Measurements from ENCODE around the gene GRHPR. TPM values are rescaled to one million over a fixed set of nuclear protein-coding genes. Genes with fewer than 3 reads are reported as not detected.

Gene GRHPR
- total and polyA plus RNA-seq, 4 experiments from 2014 or later = 57.2 to 106 (median 63.2) TPM

DNA sequence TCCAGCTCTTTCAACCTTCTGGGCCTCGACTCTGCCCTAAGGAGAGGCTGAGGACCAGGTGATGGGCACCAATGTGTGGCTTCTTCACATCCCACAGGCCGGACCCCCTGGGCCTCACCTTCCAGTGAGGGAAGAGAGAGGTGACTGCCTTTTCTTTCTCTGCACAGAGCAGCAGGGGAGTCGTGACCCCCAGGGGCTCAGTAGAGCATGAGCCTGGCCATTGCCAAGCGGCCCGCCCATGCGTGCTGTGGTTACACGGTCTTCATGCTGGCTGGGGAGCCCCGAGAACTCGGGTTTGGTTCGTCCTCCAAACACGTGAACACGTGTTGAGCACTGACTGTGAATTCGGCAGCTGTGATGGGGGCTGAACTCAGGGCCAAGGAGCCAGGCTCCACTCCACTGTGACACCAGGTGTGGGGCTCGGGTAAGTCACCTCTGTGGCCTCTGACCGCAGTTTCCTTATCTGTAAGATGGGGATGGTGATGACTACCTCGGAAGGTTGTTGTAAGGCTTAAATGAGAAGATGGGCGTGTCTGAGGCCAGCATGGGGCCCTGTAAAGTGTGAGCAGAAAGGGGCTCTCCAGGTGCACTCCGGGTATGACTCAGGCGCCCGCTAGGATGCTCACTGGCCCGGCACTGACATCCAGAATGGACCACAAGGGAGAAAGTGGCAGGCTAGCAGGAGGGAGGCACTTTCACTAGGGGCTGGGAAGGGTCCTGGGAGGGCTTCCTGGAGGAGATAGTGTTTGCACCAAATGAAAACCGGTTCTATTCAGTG is 13.4 kb upstream of the GRHPR start:
- Mint-ChIP-seq H3K36me3 (no peaks in the 10 kb centered on the region), H3K4me3 (peak overlapping the region; percentile 4 to 79 (median 57)), H3K4me1 (peaks cover 16 to 31% (median 22%) of the 10 kb centered on the region in 4 donors), H3K27ac (peak overlapping the region; percentile 66 to 91 (median 84)), H3K9me3 (no peaks in the 10 kb centered on the region), H3K27me3 (no peaks in the 10 kb centered on the region)
- Histone ChIP-seq H3K27me3 (ENCODE audit: insufficient read depth, low read length) (no peaks in the 10 kb centered on the region), H3K4me1 (ENCODE audit: insufficient read depth, low read length) (peaks cover 20% of the 10 kb centered on the region), H3K36me3 (ENCODE audit: insufficient read depth, low read length) (no peaks in the 10 kb centered on the region), H3K9me3 (ENCODE audit: control insufficient read depth in 1 of 2, low read length in 2 of 2) (no peaks in the 10 kb centered on the region), H3K27ac (ENCODE audit: low read depth, low read length) (peak overlapping the region; percentile 33), H3K4me3 (ENCODE audit: low read length in 2 of 2) (no peak overlapping the region)
- intact Hi-C loops (cut with micrococcal nuclease) = no loop called here
- ChIA-PET CTCF (ENCODE audit: partially characterized antibody) (no interaction called here), POLR2A (ENCODE audit: partially characterized antibody) (interaction anchor here (1.8 kb wide), 1 partner anchor 16 kb away, joined by 3 read pairs; no protein-coding TSS in a partner anchor)
- peak; percentile 71 to 94 (median 76) for DNase-seq

DNA sequence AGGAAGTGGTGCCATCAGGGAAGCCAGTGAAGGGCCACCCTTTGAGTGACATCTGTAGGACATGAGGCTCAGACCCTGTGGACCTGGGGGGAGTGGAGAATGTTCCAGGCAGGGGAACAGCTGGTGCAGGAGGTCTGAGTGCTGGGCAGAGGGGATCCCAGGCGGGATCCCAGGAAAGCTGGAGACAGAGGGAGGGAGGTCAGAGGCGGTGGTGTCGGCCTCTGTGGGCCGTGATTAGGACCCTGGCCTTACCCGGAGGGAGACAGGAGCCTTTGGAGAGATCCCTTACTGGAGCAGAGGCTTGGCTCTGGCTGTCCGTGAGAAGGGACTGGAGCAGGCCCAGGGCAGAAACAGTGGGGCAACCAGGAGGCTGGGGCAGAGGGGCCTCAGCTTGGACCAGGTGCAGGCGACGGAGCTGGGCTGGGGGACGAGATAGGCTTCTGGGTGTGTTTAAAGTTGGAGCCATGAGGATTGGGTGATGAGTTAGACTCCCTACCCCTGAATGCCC is 12.1 kb upstream of the GRHPR start:
- no peak overlapping the region for H3K4me3 ChIP-seq (ENCODE audit: low read length in 2 of 2)
- intact Hi-C loops (cut with micrococcal nuclease) = no loop called here

DNA sequence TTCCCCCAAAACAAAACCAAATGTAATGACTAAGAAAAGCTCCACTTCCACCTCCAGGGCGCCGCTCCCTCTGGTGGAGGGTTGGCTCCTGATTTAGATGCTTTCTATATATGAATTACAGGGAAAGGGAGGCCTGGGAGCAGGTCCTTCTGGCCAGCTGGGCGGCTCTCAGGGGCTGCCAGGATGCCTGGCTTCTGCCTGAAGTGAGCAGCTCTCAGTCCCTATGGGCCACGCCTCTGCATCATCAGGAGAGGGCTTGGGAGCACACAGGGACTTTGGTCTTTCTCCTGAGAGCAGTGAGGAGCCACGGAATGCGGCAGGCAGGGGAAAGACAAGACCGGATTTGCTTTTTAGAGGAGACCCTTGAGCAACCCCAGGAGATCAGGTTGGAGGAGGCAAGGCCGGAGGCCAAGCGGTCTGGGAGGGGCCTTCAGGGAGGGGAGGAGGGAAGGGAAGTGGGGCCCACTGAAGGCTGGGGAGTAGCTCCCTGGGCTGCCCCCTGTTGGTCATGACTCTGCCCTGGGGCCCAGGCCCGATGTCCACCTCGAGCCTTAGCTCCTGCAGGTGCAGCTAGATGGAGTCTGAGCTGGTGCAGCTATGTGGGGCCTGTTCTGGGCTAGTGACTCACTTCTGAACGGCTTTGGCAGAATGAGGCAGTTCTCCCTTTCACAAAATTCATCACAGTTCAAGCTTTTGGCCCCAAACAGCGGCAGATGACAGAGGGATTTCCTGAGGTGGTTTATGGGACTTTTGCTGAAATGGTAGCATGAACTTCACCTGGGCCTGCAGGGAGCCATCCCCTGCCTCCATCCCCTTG is 11.3 kb upstream of the GRHPR start:
- no peaks in the 10 kb centered on the region for H3K9me3 ChIP-seq (ENCODE audit: control insufficient read depth in 1 of 2, low read length in 2 of 2)
- H3K36me3 Mint-ChIP-seq = no peaks in the 10 kb centered on the region
- no peak overlapping the region for H3K4me3 Mint-ChIP-seq
- H3K4me1 Mint-ChIP-seq = peaks cover 22 to 38% (median 28%) of the 10 kb centered on the region in 4 donors
- no peaks in the 10 kb centered on the region for H3K27me3 ChIP-seq (ENCODE audit: insufficient read depth, low read length)
- H3K4me3 ChIP-seq (ENCODE audit: low read length in 2 of 2) = no peak overlapping the region
- no peak for DNase-seq
- H3K4me1 ChIP-seq (ENCODE audit: insufficient read depth, low read length) = peaks cover 28% of the 10 kb centered on the region
- H3K9me3 Mint-ChIP-seq = no peaks in the 10 kb centered on the region
- no peak overlapping the region for H3K27ac ChIP-seq (ENCODE audit: low read depth, low read length)
- H3K36me3 ChIP-seq (ENCODE audit: insufficient read depth, low read length) = no peaks in the 10 kb centered on the region
- peak overlapping the region in 1 of 7 donors; percentile 61 for H3K27ac Mint-ChIP-seq
- intact Hi-C loops (cut with micrococcal nuclease) = no loop called here
- CTCF ChIA-PET (ENCODE audit: partially characterized antibody) = interaction anchor here (1.0 to 1.1 kb wide), 2 partner anchors 8 to 538 kb away, joined by 3 read pairs; no protein-coding TSS in a partner anchor
- POLR2A ChIA-PET (ENCODE audit: partially characterized antibody) = interaction anchor here (1.0 to 1.9 kb wide), 2 partner anchors 11 to 181 kb away, joined by 3 to 4 read pairs; partner anchors contain the start of genes GRHPR and TOMM5
- H3K27me3 Mint-ChIP-seq = peaks cover 4 to 5% of the 10 kb centered on the region in 2 donors

More for the DNA sequence above, 12.1 kb upstream of the GRHPR start:
- ChIA-PET POLR2A (ENCODE audit: partially characterized antibody) (no interaction called here), CTCF (ENCODE audit: partially characterized antibody) (no interaction called here)
- no peak for DNase-seq
- H3K4me3 Mint-ChIP-seq = no peak overlapping the region
- H3K27me3 Mint-ChIP-seq = peaks cover 4 to 5% of the 10 kb centered on the region in 2 donors
- no peaks in the 10 kb centered on the region for H3K36me3 Mint-ChIP-seq
- Histone ChIP-seq H3K27ac (ENCODE audit: low read depth, low read length) (no peak overlapping the region), H3K27me3 (ENCODE audit: insufficient read depth, low read length) (no peaks in the 10 kb centered on the region), H3K4me1 (ENCODE audit: insufficient read depth, low read length) (peaks cover 25% of the 10 kb centered on the region), H3K36me3 (ENCODE audit: insufficient read depth, low read length) (no peaks in the 10 kb centered on the region), H3K9me3 (ENCODE audit: control insufficient read depth in 1 of 2, low read length in 2 of 2) (no peaks in the 10 kb centered on the region)
- H3K27ac Mint-ChIP-seq = peak overlapping the region in 2 of 7 donors; percentile 36 to 37
- no peaks in the 10 kb centered on the region for H3K9me3 Mint-ChIP-seq
- H3K4me1 Mint-ChIP-seq = peaks cover 22 to 37% (median 27%) of the 10 kb centered on the region in 4 donors

DNA sequence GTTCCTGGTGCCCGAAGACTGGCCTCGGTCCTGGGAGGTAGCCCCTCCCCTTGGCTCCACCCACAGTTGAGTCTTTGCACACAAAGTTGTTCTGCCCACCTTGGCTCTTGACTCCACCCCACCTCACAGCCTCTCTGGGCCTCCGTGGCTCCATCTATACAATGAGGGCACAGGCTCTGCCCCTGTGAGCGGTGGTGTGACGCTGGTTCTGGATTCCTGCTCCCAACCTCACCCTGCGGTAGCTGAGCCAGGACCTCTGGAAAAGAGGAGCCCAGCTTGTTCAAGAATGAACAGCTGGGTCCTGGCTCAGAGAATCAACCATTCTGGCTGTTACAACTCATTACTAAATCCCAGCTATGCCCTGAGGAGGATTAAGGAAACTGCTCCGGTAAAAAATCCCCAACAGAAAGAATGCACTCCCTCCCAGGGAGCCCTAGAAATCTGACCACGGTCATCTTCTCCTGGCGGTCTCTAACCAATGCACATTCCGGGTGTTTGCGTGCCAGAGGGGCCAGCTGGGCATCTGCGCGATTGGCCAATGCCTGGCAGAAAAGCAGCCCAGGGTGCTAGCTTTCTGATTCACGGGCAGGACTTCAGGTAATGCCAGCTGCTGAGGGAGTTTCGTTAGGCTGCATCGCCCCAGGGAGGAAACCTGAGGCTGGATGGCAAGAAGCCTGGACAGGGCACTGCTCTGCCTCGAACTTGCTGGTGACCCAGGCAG is 9.9 kb upstream of the GRHPR start:
- intact Hi-C loops (cut with micrococcal nuclease) = no loop called here
- no peak overlapping the region for H3K27ac Mint-ChIP-seq

DNA sequence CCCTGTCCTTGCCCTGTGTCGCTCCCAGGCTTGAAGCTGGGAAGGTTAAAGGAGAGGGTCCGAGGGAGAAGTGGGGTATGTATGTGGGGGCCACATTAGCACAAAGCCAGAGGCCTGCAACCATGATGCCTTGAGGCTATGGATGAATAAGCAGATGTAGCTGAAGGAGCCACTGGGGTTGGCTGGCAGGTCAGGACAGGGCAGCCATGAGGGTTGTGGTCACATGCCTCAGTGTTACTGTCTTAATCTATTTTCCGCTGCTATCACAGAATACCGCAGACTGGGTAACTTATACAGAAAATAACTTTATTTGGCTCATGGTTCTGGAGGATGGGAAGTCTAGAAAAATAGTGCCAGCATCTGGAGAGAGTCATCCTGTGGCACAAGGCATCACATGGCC is 9.2 kb upstream of the GRHPR start:
- Mint-ChIP-seq H3K36me3 (no peaks in the 10 kb centered on the region), H3K4me1 (peaks cover 19 to 34% (median 28%) of the 10 kb centered on the region in 4 donors), H3K27me3 (peaks cover 4 to 5% of the 10 kb centered on the region in 2 donors), H3K9me3 (no peaks in the 10 kb centered on the region), H3K27ac (peak overlapping the region in 1 of 7 donors; percentile 18), H3K4me3 (no peak overlapping the region)
- no peaks in the 10 kb centered on the region for H3K36me3 ChIP-seq (ENCODE audit: insufficient read depth, low read length)
- H3K9me3 ChIP-seq (ENCODE audit: control insufficient read depth in 1 of 2, low read length in 2 of 2) = no peaks in the 10 kb centered on the region
- intact Hi-C loops (cut with micrococcal nuclease) = no loop called here
- H3K4me1 ChIP-seq (ENCODE audit: insufficient read depth, low read length) = peaks cover 28% of the 10 kb centered on the region
- ChIA-PET CTCF (ENCODE audit: partially characterized antibody) (interaction anchor here (1.1 to 3.1 kb wide), 3 partner anchors 9 to 417 kb away, joined by 3 to 8 read pairs (median 6); partner anchors contain the start of gene GRHPR), POLR2A (ENCODE audit: partially characterized antibody) (interaction anchor here (1.2 to 1.9 kb wide), 2 partner anchors 9 to 179 kb away, joined by 4 to 5 read pairs; partner anchors contain the start of genes GRHPR and TOMM5)
- H3K27me3 ChIP-seq (ENCODE audit: insufficient read depth, low read length) = no peaks in the 10 kb centered on the region
- no peak overlapping the region for H3K4me3 ChIP-seq (ENCODE audit: low read length in 2 of 2)
- H3K27ac ChIP-seq (ENCODE audit: low read depth, low read length) = no peak overlapping the region
- no peak for DNase-seq

More for the DNA sequence above, 9.9 kb upstream of the GRHPR start:
- H3K27me3 ChIP-seq (ENCODE audit: insufficient read depth, low read length) = no peaks in the 10 kb centered on the region
- H3K4me3 Mint-ChIP-seq = no peak overlapping the region
- no peaks in the 10 kb centered on the region for H3K36me3 ChIP-seq (ENCODE audit: insufficient read depth, low read length)
- no peaks in the 10 kb centered on the region for H3K36me3 Mint-ChIP-seq
- peaks cover 19 to 34% (median 28%) of the 10 kb centered on the region in 4 donors for H3K4me1 Mint-ChIP-seq
- ChIA-PET POLR2A (ENCODE audit: partially characterized antibody) (interaction anchor here (1.2 to 1.9 kb wide), 2 partner anchors 10 to 180 kb away, joined by 4 to 5 read pairs; partner anchors contain the start of genes GRHPR and TOMM5), CTCF (ENCODE audit: partially characterized antibody) (interaction anchor here (1.4 to 3.1 kb wide), 2 partner anchors 166 to 180 kb away, joined by 3 to 8 read pairs; partner anchors contain the start of gene TOMM5)
- no peak for DNase-seq
- H3K27ac ChIP-seq (ENCODE audit: low read depth, low read length) = no peak overlapping the region
- H3K9me3 ChIP-seq (ENCODE audit: control insufficient read depth in 1 of 2, low read length in 2 of 2) = no peaks in the 10 kb centered on the region
- H3K9me3 Mint-ChIP-seq = no peaks in the 10 kb centered on the region
- H3K4me3 ChIP-seq (ENCODE audit: low read length in 2 of 2) = no peak overlapping the region
- peaks cover 4 to 5% of the 10 kb centered on the region in 2 donors for H3K27me3 Mint-ChIP-seq
- H3K4me1 ChIP-seq (ENCODE audit: insufficient read depth, low read length) = peaks cover 28% of the 10 kb centered on the region

DNA sequence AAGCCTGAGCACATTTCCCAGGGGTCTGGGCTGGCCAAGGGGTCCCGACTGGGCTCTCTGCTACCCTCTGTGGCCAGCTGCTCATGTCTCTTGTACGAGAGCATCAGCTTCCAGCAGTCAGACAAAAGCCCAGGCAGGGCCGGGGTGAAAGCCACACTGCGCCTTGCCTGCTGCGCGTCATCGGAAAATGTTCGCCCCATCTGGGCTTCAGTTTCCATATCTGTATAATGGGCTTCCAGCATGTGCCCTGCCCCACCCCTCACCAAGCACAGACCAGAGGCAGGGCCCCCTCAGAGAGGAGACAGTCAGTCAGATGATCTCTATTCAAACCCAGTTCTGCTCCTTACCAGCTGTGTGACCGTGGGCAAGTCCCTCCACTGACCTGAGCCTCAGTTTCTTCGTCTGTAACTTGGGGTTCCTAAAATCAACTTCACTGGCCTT is 8.0 kb upstream of the GRHPR start:
- Mint-ChIP-seq H3K9me3 (no peaks in the 10 kb centered on the region), H3K36me3 (no peaks in the 10 kb centered on the region), H3K4me3 (no peak overlapping the region), H3K27ac (no peak overlapping the region), H3K4me1 (peaks cover 12 to 23% (median 17%) of the 10 kb centered on the region in 4 donors), H3K27me3 (peaks cover 4 to 5% of the 10 kb centered on the region in 2 donors)
- intact Hi-C loops (cut with micrococcal nuclease) = loop anchor here (2.0 kb wide), 1 partner anchor 94 kb away; no protein-coding TSS in a partner anchor
- H3K36me3 ChIP-seq (ENCODE audit: insufficient read depth, low read length) = no peaks in the 10 kb centered on the region
- no peak overlapping the region for H3K27ac ChIP-seq (ENCODE audit: low read depth, low read length)
- no peak overlapping the region for H3K4me3 ChIP-seq (ENCODE audit: low read length in 2 of 2)
- no peak for DNase-seq
- no peaks in the 10 kb centered on the region for H3K9me3 ChIP-seq (ENCODE audit: control insufficient read depth in 1 of 2, low read length in 2 of 2)
- CTCF ChIA-PET (ENCODE audit: partially characterized antibody) = interaction anchor here (0.6 to 3.1 kb wide), 15 partner anchors 7 to 419 kb away, joined by 3 to 16 read pairs (median 5); partner anchors contain the start of gene TOMM5
- peaks cover 18% of the 10 kb centered on the region for H3K4me1 ChIP-seq (ENCODE audit: insufficient read depth, low read length)
- no peaks in the 10 kb centered on the region for H3K27me3 ChIP-seq (ENCODE audit: insufficient read depth, low read length)
- POLR2A ChIA-PET (ENCODE audit: partially characterized antibody) = no interaction called here
